CD4-positive, alpha-beta T cell (primary cell): ENCODE measurements around the gene SLC27A1. TPM values are rescaled to one million over a fixed set of nuclear protein-coding genes. Genes with fewer than 3 reads are reported as not detected.
A peak's percentile ranks its signal among the peaks of the same experiment; 100 is the strongest.

Experiments
- ATAC-seq: fragments of 200-7000 bp; cut with Tn5 transposase; one replicate; pipeline ENCODE4 v1.10.0; 2022; ENCODE audit warnings: mild to moderate bottlenecking; ENCODE audit not compliant: poor library complexity
- CTCF ChIA-PET: fragments of 350-600 bp; sonication (Branson Sonifier 250); formaldehyde crosslinking; loops from one replicate; lab custom pipeline; 2021; ENCODE audit warnings: antibody characterized with exemption, inconsistent platforms; lab: Charles Lee
- POLR2A ChIA-PET: fragments of 350-600 bp; sonication (Branson Sonifier 250); formaldehyde crosslinking; loops from one replicate; lab custom pipeline; 2021; ENCODE audit warnings: antibody characterized with exemption, inconsistent platforms; lab: Charles Lee
- DNase-seq, 14 experiments: peaks; one replicate each; pipeline ENCODE4 v3.0.0-alpha.2; 2013 to 2020; ENCODE audit warnings: mixed read lengths in 2 of 14
- H3K27ac ChIP-seq, 2 donors: one replicate each; pipeline versions ENCODE4 v1.5.1 to v1.7.0; 2013; ENCODE audit warnings: low read length in 2 of 2, low read depth in 1 of 2, mild to moderate bottlenecking in 1 of 2
- H3K27me3 ChIP-seq, 2 experiments: 1 replicate in 1 of 2; 2 replicates in 1 of 2; pipeline versions ENCODE4 v1.6.1 to v1.7.0; 2013; ENCODE audit warnings: low read length in 2 of 2, control low read depth in 1 of 2, mild to moderate bottlenecking in 1 of 2, moderate library complexity in 1 of 2; ENCODE audit not compliant: insufficient read depth in 2 of 2, control insufficient read depth in 1 of 2
- H3K36me3 ChIP-seq: one replicate; pipeline ENCODE4 v1.6.1; 2013; ENCODE audit warnings: low read length, control low read depth; ENCODE audit not compliant: insufficient read depth
- H3K4me1 ChIP-seq: one replicate; pipeline ENCODE4 v1.6.1; 2013; ENCODE audit warnings: low read length, control low read depth; ENCODE audit not compliant: insufficient read depth
- H3K4me3 ChIP-seq: one replicate; pipeline ENCODE4 v1.5.1; 2013; ENCODE audit warnings: mild to moderate bottlenecking, low read length, moderate library complexity
- H3K9me3 ChIP-seq, 2 experiments: 1 replicate in 1 of 2; 2 replicates in 1 of 2; pipeline versions ENCODE4 v1.6.1 to v1.7.0; 2013; ENCODE audit warnings: low read length in 2 of 2, mild to moderate bottlenecking in 2 of 2, control low read depth in 1 of 2, moderate library complexity in 1 of 2; ENCODE audit not compliant: control insufficient read depth in 1 of 2, insufficient read depth in 1 of 2
- H3K27ac Mint-ChIP-seq: one replicate; pipeline ENCODE4 v1.8.0; 2020; ENCODE audit warnings: mixed read lengths
- H3K27me3 Mint-ChIP-seq: one replicate; pipeline ENCODE4 v1.8.0; 2021; ENCODE audit warnings: mixed read lengths
- H3K36me3 Mint-ChIP-seq: one replicate; pipeline ENCODE4 v1.8.0; 2021; ENCODE audit warnings: low read depth, mixed read lengths
- H3K4me1 Mint-ChIP-seq: one replicate; pipeline ENCODE4 v1.8.0; 2021; ENCODE audit warnings: low read depth, mixed read lengths
- H3K4me3 Mint-ChIP-seq: one replicate; pipeline ENCODE4 v1.8.0; 2020; ENCODE audit warnings: mild to moderate bottlenecking, mixed read lengths
- H3K9me3 Mint-ChIP-seq: one replicate; pipeline ENCODE4 v1.8.0; 2020; ENCODE audit warnings: mixed read lengths
- CTCF ChIP-seq: fragments of 200-600 bp; IDR thresholded peaks from one replicate; pipeline ENCODE4 v1.8.0; 2022; ENCODE audit warnings: antibody characterized with exemption, mild to moderate bottlenecking
- intact Hi-C, 2 experiments: fragments of 100-400 bp; cut with DNase I in 1 of 2; cut with micrococcal nuclease in 1 of 2; formaldehyde crosslinking; loops; one replicate each; pipeline versions ENCODE4 v1.15.1 to v1.9.0; 2023 to 2025; cut with DNase I, micrococcal nuclease
- total RNA-seq, 174 experiments: library from RNA in 2 of 174; stranded (reverse) in 2 of 174; gene quantifications; one replicate each; pipeline ENCODE4 v1.2.3 and lab custom pipeline; 2021 to 2026

SLC27A1 gene
- total RNA-seq, 2 experiments from 2014 or later, result 3.0 TPM

GRCh38 chr19:17541184-17541759 is 70.9 kb downstream of the SLC27A1 start:
- Mint-ChIP-seq H3K4me1 (peaks cover 12% of the 10 kb centered on the region), H3K27me3 (no peaks in the 10 kb centered on the region), H3K9me3 (no peaks in the 10 kb centered on the region), H3K27ac (peak overlapping the region; percentile 17), H3K4me3 (peak overlapping the region; percentile 43), H3K36me3 (no peaks in the 10 kb centered on the region)
- H3K36me3 ChIP-seq, result no peaks in the 10 kb centered on the region
- H3K27ac ChIP-seq, result no peak overlapping the region
- ATAC-seq (no peak), DNase-seq (no peak)
- no peak for TF ChIP-seq CTCF
- peaks cover 17% of the 10 kb centered on the region for H3K4me1 ChIP-seq
- peaks cover 0 to 9% of the 10 kb centered on the region in 2 experiments for H3K9me3 ChIP-seq
- intact Hi-C loops, result no loop called here
- H3K27me3 ChIP-seq, result no peaks in the 10 kb centered on the region
- ChIA-PET CTCF (no interaction called here), POLR2A (no interaction called here)
- H3K4me3 ChIP-seq, result no peak overlapping the region

- H3K36me3 ChIP-seq, result no peaks in the 10 kb centered on the region
- intact Hi-C loops, result no loop called here
- DNase-seq, result no peak
- no peak for TF ChIP-seq CTCF
- H3K36me3 Mint-ChIP-seq, result no peaks in the 10 kb centered on the region
- CTCF ChIA-PET, result interaction anchor here (0.5 kb wide), 1 partner anchor 169 kb away, joined by 3 read pairs; no protein-coding TSS in a partner anchor
- peaks cover 0 to 9% of the 10 kb centered on the region in 2 experiments for H3K9me3 ChIP-seq
- H3K27ac Mint-ChIP-seq, result no peak overlapping the region
- H3K4me3 Mint-ChIP-seq, result no peak overlapping the region
- H3K27me3 Mint-ChIP-seq, result no peaks in the 10 kb centered on the region
- no peaks in the 10 kb centered on the region for H3K9me3 Mint-ChIP-seq
- H3K4me3 ChIP-seq, result no peak overlapping the region
- H3K4me1 Mint-ChIP-seq, result peaks cover 12% of the 10 kb centered on the region
- POLR2A ChIA-PET, result no interaction called here
- peaks cover 17% of the 10 kb centered on the region for H3K4me1 ChIP-seq
- no peak overlapping the region for H3K27ac ChIP-seq
- no peak for ATAC-seq
- H3K27me3 ChIP-seq, result no peaks in the 10 kb centered on the region
Observed at GRCh38 chr19:17542042-17542441, 71.7 kb downstream of the SLC27A1 start.

GRCh38 chr19:17542793-17543582 is 72.7 kb downstream of the SLC27A1 start:
- ATAC-seq, result no peak
- intact Hi-C loops, result no loop called here
- peaks cover 0 to 9% of the 10 kb centered on the region in 2 experiments for H3K9me3 ChIP-seq
- H3K27me3 ChIP-seq, result no peaks in the 10 kb centered on the region
- peaks cover 15% of the 10 kb centered on the region for H3K4me1 ChIP-seq
- H3K36me3 ChIP-seq, result no peaks in the 10 kb centered on the region
- ChIA-PET POLR2A (no interaction called here), CTCF (interaction anchor here (0.6 kb wide), 1 partner anchor 10 kb away, joined by 3 read pairs; no protein-coding TSS in a partner anchor)
- no peak overlapping the region for H3K27ac Mint-ChIP-seq
- no peaks in the 10 kb centered on the region for H3K36me3 Mint-ChIP-seq
- no peak overlapping the region for H3K4me3 ChIP-seq
- no peak overlapping the region for H3K4me3 Mint-ChIP-seq
- TF ChIP-seq CTCF, result no peak
- H3K27ac ChIP-seq, result no peak overlapping the region
- H3K27me3 Mint-ChIP-seq, result no peaks in the 10 kb centered on the region
- peaks cover 12% of the 10 kb centered on the region for H3K4me1 Mint-ChIP-seq
- no peaks in the 10 kb centered on the region for H3K9me3 Mint-ChIP-seq
- DNase-seq, result no peak
